GM18907 (cell line): ENCODE data around the gene ITGB1BP1.

Source experiments
- ATAC-seq: cut with Tn5 transposase; IDR thresholded peaks from one replicate; pipeline ENCODE4 v1.9.1; 2021; ENCODE audit warnings: mild to moderate bottlenecking, moderate library complexity; ENCODE audit not compliant: unreplicated experiment

Gene ITGB1BP1

GRCh38 chr2:9423100-9423921, at the start of gene ITGB1BP1, which contains the start of gene CPSF3:
Gene ITGB1BP1 (minus strand): TSS chr2:9423528. CDS start chr2:9418697, 4,831 bp downstream.
Gene CPSF3 (plus strand): TSS chr2:9423654. CDS start chr2:9423774, 120 bp downstream.
- peak; percentile 86 for ATAC-seq

GRCh38 chr2:9472511-9472910, 49.2 kb upstream of the ITGB1BP1 start:
- ATAC-seq = no peak

GRCh38 chr2:9471206-9471605, 47.9 kb upstream of the ITGB1BP1 start:
- ATAC-seq = no peak

GRCh38 chr2:9467687-9468086, 44.4 kb upstream of the ITGB1BP1 start:
- no peak for ATAC-seq

GRCh38 chr2:9466147-9466683, 42.9 kb upstream of the ITGB1BP1 start:
- ATAC-seq = no peak

GRCh38 chr2:9465170-9465569, 41.8 kb upstream of the ITGB1BP1 start:
- no peak for ATAC-seq

- no peak for ATAC-seq
These were observed 40.3 kb upstream of the ITGB1BP1 start for GRCh38 chr2:9463698-9464034.

- no peak for ATAC-seq
These were observed 39.8 kb upstream of the ITGB1BP1 start for GRCh38 chr2:9462886-9463697.

GRCh38 chr2:9462313-9462712, 39.0 kb upstream of the ITGB1BP1 start:
- no peak for ATAC-seq

GRCh38 chr2:9461079-9461478, 37.8 kb upstream of the ITGB1BP1 start:
- ATAC-seq = no peak

- no peak for ATAC-seq
These were observed 37.2 kb upstream of the ITGB1BP1 start for GRCh38 chr2:9460441-9461017.

GRCh38 chr2:9451231-9451630, 27.9 kb upstream of the ITGB1BP1 start:
- ATAC-seq = no peak

- no peak for ATAC-seq
These were observed 21.8 kb upstream of the ITGB1BP1 start for GRCh38 chr2:9445089-9445488.

GRCh38 chr2:9443526-9443925, 20.2 kb upstream of the ITGB1BP1 start:
- ATAC-seq = no peak

- ATAC-seq = no peak
These were observed 18.2 kb upstream of the ITGB1BP1 start for GRCh38 chr2:9441556-9441955.

- ATAC-seq = no peak
These were observed 16.9 kb upstream of the ITGB1BP1 start for GRCh38 chr2:9440058-9440727.

GRCh38 chr2:9439536-9439935, 16.2 kb upstream of the ITGB1BP1 start:
- ATAC-seq = no peak

GRCh38 chr2:9434489-9434888, 11.2 kb upstream of the ITGB1BP1 start:
- no peak for ATAC-seq

- ATAC-seq = no peak
These were observed 7.3 kb upstream of the ITGB1BP1 start for GRCh38 chr2:9430316-9431293.
